ENCODE data around the gene TMEM244.

The TMEM244 gene

DNA sequence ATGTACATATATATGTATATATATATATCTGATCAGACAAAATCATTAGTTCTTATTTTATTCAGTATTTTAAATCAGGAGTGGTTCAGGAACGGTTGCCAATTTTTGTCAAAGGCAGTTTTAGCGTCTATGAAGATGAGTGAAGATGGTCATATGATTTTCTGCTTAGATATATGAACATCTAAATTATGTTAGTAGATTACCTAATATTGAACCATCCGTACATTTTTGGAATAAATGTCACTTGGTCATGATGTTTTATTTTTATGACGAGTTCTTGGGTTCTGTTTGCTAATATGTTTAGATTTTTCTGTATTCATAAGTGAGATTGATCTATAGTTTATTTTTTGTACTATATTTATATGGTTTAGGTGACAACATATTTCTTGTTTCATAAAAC, 3.3 kb downstream of the TMEM244 start:
- no peak overlapping the region for H3K4me3 ChIP-seq (ENCODE audit: low read depth, low read length)
- TF ChIP-seq, protein P1, sequence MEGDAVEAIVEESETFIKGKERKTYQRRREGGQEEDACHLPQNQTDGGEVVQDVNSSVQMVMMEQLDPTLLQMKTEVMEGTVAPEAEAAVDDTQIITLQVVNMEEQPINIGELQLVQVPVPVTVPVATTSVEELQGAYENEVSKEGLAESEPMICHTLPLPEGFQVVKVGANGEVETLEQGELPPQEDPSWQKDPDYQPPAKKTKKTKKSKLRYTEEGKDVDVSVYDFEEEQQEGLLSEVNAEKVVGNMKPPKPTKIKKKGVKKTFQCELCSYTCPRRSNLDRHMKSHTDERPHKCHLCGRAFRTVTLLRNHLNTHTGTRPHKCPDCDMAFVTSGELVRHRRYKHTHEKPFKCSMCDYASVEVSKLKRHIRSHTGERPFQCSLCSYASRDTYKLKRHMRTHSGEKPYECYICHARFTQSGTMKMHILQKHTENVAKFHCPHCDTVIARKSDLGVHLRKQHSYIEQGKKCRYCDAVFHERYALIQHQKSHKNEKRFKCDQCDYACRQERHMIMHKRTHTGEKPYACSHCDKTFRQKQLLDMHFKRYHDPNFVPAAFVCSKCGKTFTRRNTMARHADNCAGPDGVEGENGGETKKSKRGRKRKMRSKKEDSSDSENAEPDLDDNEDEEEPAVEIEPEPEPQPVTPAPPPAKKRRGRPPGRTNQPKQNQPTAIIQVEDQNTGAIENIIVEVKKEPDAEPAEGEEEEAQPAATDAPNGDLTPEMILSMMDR (IDR thresholded peaks at IDR 0.05; ENCODE audit: borderline replicate concordance, insufficient read depth, low read depth, low read length), result no peak

DNA sequence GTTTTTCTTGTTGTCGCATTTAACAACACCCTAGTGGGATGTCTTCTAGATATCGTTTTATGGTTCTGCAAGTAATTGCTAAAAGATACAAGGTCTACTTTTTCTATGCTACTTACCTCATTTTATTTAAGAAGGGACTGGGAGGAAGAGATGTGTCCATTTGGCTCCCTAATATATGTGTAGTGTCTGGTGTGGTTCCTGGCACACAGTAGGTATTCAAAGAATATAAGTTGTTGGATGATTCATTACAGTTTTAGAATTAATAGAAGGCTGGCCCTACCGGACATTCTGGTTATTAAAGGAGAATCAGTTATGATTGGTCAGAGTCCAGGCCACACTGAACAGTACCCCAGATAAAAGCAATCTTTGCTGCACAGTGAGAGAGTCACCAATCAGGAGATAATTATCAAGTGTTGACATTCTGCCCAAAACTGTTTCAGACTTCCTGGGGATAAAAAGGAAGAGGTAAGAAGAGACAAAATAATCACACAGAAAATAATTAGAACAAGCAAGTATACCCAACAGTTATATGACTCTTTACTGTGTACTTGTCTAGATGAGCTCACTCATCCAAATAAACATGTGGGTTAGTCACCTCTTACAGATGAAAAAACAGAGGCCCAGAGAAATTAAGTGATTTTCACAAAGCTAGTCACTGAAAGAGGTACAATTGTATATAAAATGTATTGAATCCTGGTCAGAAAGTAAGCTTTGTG, 7.0 kb downstream of the TMEM244 start:
- H3K4me3 ChIP-seq (ENCODE audit: low read depth, low read length), result no peak overlapping the region
- TF ChIP-seq, protein P1 (IDR thresholded peaks at IDR 0.05; ENCODE audit: borderline replicate concordance, insufficient read depth, low read depth, low read length), result no peak

DNA sequence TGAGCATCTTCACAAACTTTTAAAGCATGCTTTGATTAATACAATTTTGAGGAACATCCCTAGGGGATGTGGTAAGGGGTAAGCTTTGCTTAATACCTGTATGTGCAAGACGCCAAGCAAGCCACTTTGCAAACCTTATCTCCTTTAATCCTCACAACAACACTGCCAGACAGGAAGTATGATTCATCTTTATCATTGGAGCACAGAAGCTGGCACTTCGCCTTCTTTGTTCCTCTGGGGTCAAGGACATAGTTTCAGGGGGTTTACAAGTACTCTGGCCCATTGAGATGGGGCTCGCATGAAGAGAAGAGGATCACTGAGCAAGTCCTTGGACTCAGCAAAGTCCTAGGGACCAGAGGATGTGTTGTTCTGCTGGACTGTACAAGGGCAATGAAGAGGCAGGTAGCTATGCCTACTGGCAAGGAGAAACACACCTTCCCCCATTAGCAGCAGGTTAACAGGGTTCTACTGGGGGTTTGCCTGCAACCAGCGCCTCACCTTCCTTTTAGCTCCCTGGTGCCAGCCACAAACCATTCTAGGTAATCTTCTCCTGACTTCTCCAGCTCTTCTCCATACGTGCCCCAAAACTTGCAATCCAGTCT, 8.8 kb downstream of the TMEM244 start:
- TF ChIP-seq, protein P1 (IDR thresholded peaks at IDR 0.05; ENCODE audit: borderline replicate concordance, insufficient read depth, low read depth, low read length), result no peak

DNA sequence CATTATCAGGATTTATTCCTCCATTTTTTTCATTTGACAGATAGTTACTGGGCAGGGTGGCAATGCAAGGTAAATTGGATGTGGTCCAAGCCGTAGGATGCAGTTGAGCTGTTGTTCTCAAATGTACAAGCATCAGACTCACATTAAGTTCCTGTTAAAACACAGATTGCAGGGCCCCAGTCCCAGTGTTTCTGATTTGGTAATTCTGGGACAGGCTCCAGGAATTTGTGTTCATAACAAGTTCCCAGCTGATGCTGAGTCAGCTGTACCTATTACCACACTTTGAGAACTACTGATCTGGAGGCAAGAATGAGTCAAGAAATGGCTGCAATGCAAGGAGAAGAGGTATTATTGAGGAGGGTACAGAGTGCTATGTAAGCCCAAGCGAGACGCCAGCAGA, 11.7 kb downstream of the TMEM244 start:
- TF ChIP-seq, protein P1 (IDR thresholded peaks at IDR 0.05; ENCODE audit: borderline replicate concordance, insufficient read depth, low read depth, low read length), result no peak
- no peak overlapping the region for H3K4me3 ChIP-seq (ENCODE audit: low read depth, low read length)

More for the DNA sequence above, 8.8 kb downstream of the TMEM244 start:
- no peak overlapping the region for H3K4me3 ChIP-seq (ENCODE audit: low read depth, low read length)

DNA sequence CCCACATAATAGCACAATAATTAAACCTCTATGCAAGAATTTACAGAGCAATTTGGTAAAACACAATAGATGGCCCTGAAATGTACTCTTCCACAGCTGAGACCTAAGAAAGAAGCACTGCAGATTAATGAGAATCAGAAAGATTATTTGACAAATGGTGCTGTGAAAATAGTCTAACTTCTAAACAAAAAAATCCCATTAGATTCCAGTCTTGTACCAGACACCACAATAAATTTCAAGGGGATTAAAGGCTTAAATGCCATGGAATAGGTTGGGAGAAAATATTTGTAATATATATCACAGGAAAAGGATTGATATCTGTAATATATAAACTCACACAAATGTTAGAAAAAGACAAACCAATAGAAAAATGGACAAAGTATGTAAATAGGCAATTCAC, 14.4 kb downstream of the TMEM244 start:
- TF ChIP-seq, protein P1 (IDR thresholded peaks at IDR 0.05; ENCODE audit: borderline replicate concordance, insufficient read depth, low read depth, low read length), result no peak
- no peak overlapping the region for H3K4me3 ChIP-seq (ENCODE audit: low read depth, low read length)

DNA sequence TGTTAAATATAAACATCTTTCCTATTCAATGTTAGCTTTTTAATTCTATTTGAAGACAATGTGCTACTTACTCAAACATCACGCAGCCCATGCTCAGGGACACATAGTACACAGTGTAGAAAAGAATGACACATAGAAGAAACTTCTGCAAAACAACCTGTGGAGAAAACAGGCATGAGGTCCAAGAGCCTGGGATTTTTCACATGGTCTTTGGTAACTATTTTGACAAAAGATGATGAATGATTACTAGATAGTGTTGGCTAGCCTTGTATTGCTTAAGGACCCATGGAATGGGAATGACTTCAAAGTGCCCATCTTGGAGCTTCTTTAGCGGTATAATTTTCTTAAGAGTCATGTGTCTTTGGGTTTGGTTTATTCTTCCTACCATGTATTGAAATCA, 15.4 kb downstream of the TMEM244 start:
- H3K4me3 ChIP-seq (ENCODE audit: low read depth, low read length), result no peak overlapping the region
- TF ChIP-seq, protein P1 (IDR thresholded peaks at IDR 0.05; ENCODE audit: borderline replicate concordance, insufficient read depth, low read depth, low read length), result no peak
